ENCODE measurements around the gene HDAC2. TPM values are rescaled to one million over a fixed set of nuclear protein-coding genes. Genes with fewer than 3 reads are reported as not detected.

HDAC2 gene
- total RNA-seq, 1 experiment from 2014 or later = 321 TPM

- TF ChIP-seq USF1 (CRISPR knock-in tag; IDR thresholded peaks at IDR 0.05) (no peak), TCF7 (CRISPR knock-in tag; IDR thresholded peaks at IDR 0.05; ENCODE audit: low read depth) (no peak), CREM (CRISPR knock-in tag; IDR thresholded peaks at IDR 0.05) (no peak), ZNF281 (CRISPR knock-in tag; IDR thresholded peaks at IDR 0.05) (no peak), FOXP4 (CRISPR knock-in tag; IDR thresholded peaks at IDR 0.05) (no peak), ELF4 (CRISPR knock-in tag; IDR thresholded peaks at IDR 0.05; ENCODE audit: low read depth) (no peak), NFE2L1 (CRISPR knock-in tag; IDR thresholded peaks at IDR 0.05) (no peak), MYBL2 (CRISPR knock-in tag; IDR thresholded peaks at IDR 0.05) (no peak), SP1 (CRISPR knock-in tag; conservative IDR thresholded peaks at IDR 0.05) (no peak), ARID4B (CRISPR knock-in tag; IDR thresholded peaks at IDR 0.05; ENCODE audit: borderline replicate concordance) (no peak), IRF1 (CRISPR knock-in tag; IDR thresholded peaks at IDR 0.05) (no peak), SMAD4 (CRISPR knock-in tag; IDR thresholded peaks at IDR 0.05) (no peak), AR (CRISPR knock-in tag; IDR thresholded peaks at IDR 0.05) (no peak)
- no peaks in the 10 kb centered on the region for H3K27me3 Mint-ChIP-seq (ENCODE audit: low read depth)
- no peak overlapping the region for H3K27ac Mint-ChIP-seq
- no peaks in the 10 kb centered on the region for H3K4me1 Mint-ChIP-seq
- no peaks in the 10 kb centered on the region for H3K36me3 Mint-ChIP-seq
- CTCF ChIA-PET = no interaction called here
- H3K9me3 Mint-ChIP-seq = peaks cover 17% of the 10 kb centered on the region
- POLR2A ChIA-PET = interaction anchor here (0.8 kb wide), 1 partner anchor 309 kb away, joined by 3 read pairs; no protein-coding TSS in a partner anchor
- no peak overlapping the region for H3K4me3 Mint-ChIP-seq
- DNase-seq (ENCODE audit: low spot score) (no peak), ATAC-seq (no peak)
Observed at GRCh38 chr6:113893451-113893850, 77.5 kb downstream of the HDAC2 start.

Measured in WTC11 (cell line).